Keratinocyte (primary cell): ENCODE data around the gene TYRO3. TPM values are rescaled to one million over a fixed set of nuclear protein-coding genes. Genes with fewer than 3 reads are reported as not detected.

Experiments
- DNase-seq: peaks from one replicate; pipeline ENCODE4 v3.0.0-alpha.2; 2011; ENCODE audit warnings: low read depth, missing footprints, low spot score
- FAIRE-seq: peaks from 2 replicates; lab custom pipeline; 2011; peaks lifted over from hg19 to GRCh38; lab: Jason Lieb, UNC
- H2AFZ ChIP-seq: 2 replicates; pipeline ENCODE4 v1.6.0; 2012; ENCODE audit warnings: low read length, control low read depth, inconsistent platforms; ENCODE audit not compliant: control insufficient read depth
- H3K27ac ChIP-seq: 2 replicates; pipeline ENCODE4 v1.5.1; 2011; ENCODE audit warnings: low read length; ENCODE audit not compliant: control insufficient read depth, insufficient read depth
- H3K27me3 ChIP-seq: 3 replicates; pipeline ENCODE4 v1.6.0; 2011; ENCODE audit warnings: low read length; ENCODE audit not compliant: control insufficient read depth, insufficient read depth; ENCODE audit errors: extremely low read depth
- H3K36me3 ChIP-seq, 2 experiments: 2 replicates in 1 of 2; 3 replicates in 1 of 2; pipeline ENCODE4 v1.5.1; 2011; ENCODE audit warnings: low read length in 2 of 2, mild to moderate bottlenecking in 1 of 2; ENCODE audit not compliant: control insufficient read depth in 2 of 2, insufficient read depth in 2 of 2; ENCODE audit errors: extremely low read depth in 1 of 2
- H3K4me1 ChIP-seq: 3 replicates; pipeline ENCODE4 v1.5.1; 2011; ENCODE audit warnings: low read length; ENCODE audit not compliant: control insufficient read depth, insufficient read depth; ENCODE audit errors: extremely low read depth
- H3K4me2 ChIP-seq: 3 replicates; pipeline ENCODE4 v1.6.0; 2011; ENCODE audit warnings: low read depth, low read length; ENCODE audit not compliant: control insufficient read depth, insufficient read depth; ENCODE audit errors: extremely low read depth
- H3K4me3 ChIP-seq, 3 experiments: fragments of 200-600 bp in 1 of 3; sonication (generic) in 1 of 3; 2 replicates in 2 of 3; 3 replicates in 1 of 3; pipeline ENCODE4 v1.5.1; 2011 to 2016; ENCODE audit warnings: low read length in 3 of 3, mild to moderate bottlenecking in 3 of 3, control low read depth in 2 of 3, inconsistent platforms in 1 of 3, low read depth in 1 of 3, mixed read lengths in 1 of 3, mixed run types in 1 of 3, moderate library complexity in 1 of 3; ENCODE audit not compliant: control insufficient read depth in 2 of 3, insufficient read depth in 2 of 3; ENCODE audit errors: extremely low read depth in 1 of 3
- H3K79me2 ChIP-seq: 2 replicates; pipeline ENCODE4 v1.6.0; 2012; ENCODE audit warnings: low read length; ENCODE audit not compliant: control insufficient read depth, insufficient read depth
- H3K9ac ChIP-seq: 3 replicates; pipeline ENCODE4 v1.6.0; 2011; ENCODE audit warnings: low read length; ENCODE audit not compliant: control insufficient read depth, insufficient read depth; ENCODE audit errors: extremely low read depth
- H3K9me1 ChIP-seq: 3 replicates; pipeline ENCODE4 v1.6.0; 2011; ENCODE audit warnings: low read length; ENCODE audit not compliant: control insufficient read depth, insufficient read depth; ENCODE audit errors: extremely low read depth
- H3K9me3 ChIP-seq: 2 replicates; pipeline ENCODE4 v1.5.1; 2012; ENCODE audit warnings: low read depth, low read length; ENCODE audit not compliant: control insufficient read depth
- H4K20me1 ChIP-seq: 3 replicates; pipeline ENCODE4 v1.6.0; 2011; ENCODE audit warnings: low read length; ENCODE audit not compliant: control insufficient read depth, insufficient read depth; ENCODE audit errors: extremely low read depth
- EZH2 ChIP-seq: IDR thresholded peaks from one replicate; pipeline ENCODE4 v1.6.1; 2012; ENCODE audit warnings: inconsistent platforms, mild to moderate bottlenecking, low read length, moderate library complexity
- dilution Hi-C: fragments of 300-500 bp; cut with MboI; formaldehyde crosslinking; loops from one replicate; pipeline ENCODE4 v1.7.0; 2020; ENCODE audit warnings: low sequenced_read_pairs; ENCODE audit not compliant: extremely low pct_ligation_motif_present
- polyA plus RNA-seq, 5 experiments: library from polyadenylated mRNA; depleted of rRNA in 3 of 5; stranded (reverse) in 3 of 5; stranded (forward) in 1 of 5; unstranded in 1 of 5; fragments of >200 nt; gene quantifications; 1 replicate in 1 of 5; 2 replicates in 3 of 5; 3 replicates in 1 of 5; pipeline versions ENCODE4 v1.2.1 to v1.2.3, GENCODE V29; 2011 to 2012; ENCODE audit warnings: missing spikeins in 2 of 5, low read depth in 1 of 5, low replicate concordance in 1 of 5
- TF ChIP-seq, protein P1 (sequence below), 3 experiments: IDR thresholded peaks in 1 of 3; conservative IDR thresholded peaks in 1 of 3; optimal IDR thresholded peaks in 1 of 3; 2 replicates in 2 of 3; 3 replicates in 1 of 3; pipeline versions ENCODE3 to v1.5.1; 2011; ENCODE audit warnings: low read length in 3 of 3, mild to moderate bottlenecking in 3 of 3, moderate library complexity in 2 of 3, control low read depth in 1 of 3, inconsistent platforms in 1 of 3; ENCODE audit not compliant: insufficient read depth in 2 of 3; ENCODE audit errors: extremely low read depth in 1 of 3

The TYRO3 gene
- polyA plus RNA-seq, 1 donor (not counting 4 experiments of a cell fraction or from before 2014, with no cell fraction given): 9.0 TPM

DNA sequence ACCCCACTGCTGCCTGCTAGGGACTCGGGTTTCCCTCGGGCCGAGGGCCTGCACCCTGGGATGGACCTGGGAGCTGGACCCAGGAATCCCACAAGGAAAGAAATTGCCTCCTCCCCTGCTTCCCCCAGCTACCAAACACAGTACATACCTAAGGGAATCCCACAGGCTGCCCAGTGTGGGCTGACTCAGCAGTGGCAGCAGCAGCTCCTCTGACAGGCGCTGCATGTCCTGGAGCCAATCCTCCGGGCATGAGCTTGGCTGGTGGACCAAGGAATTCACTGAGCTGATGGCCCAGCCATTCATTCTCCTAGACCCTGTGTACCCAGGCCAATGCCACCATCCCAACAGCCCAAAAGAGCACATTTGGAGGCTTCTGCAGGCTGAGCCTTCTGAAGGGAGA, 35.9 kb upstream of the TYRO3 start:
- Histone ChIP-seq H3K79me2 (no peaks in the 10 kb centered on the region), H3K4me3 (no peak overlapping the region), H3K9ac (no peak overlapping the region), H2AFZ (no peak overlapping the region), H3K4me2 (no peak overlapping the region), H3K9me1 (no peaks in the 10 kb centered on the region), H4K20me1 (no peaks in the 10 kb centered on the region), H3K9me3 (no peaks in the 10 kb centered on the region), H3K27me3 (no peaks in the 10 kb centered on the region), H3K27ac (no peak overlapping the region), H3K36me3 (peaks cover 29 to 35% of the 10 kb centered on the region in 2 experiments), H3K4me1 (no peaks in the 10 kb centered on the region)
- no peak for TF ChIP-seq EZH2
- TF ChIP-seq, protein P1, sequence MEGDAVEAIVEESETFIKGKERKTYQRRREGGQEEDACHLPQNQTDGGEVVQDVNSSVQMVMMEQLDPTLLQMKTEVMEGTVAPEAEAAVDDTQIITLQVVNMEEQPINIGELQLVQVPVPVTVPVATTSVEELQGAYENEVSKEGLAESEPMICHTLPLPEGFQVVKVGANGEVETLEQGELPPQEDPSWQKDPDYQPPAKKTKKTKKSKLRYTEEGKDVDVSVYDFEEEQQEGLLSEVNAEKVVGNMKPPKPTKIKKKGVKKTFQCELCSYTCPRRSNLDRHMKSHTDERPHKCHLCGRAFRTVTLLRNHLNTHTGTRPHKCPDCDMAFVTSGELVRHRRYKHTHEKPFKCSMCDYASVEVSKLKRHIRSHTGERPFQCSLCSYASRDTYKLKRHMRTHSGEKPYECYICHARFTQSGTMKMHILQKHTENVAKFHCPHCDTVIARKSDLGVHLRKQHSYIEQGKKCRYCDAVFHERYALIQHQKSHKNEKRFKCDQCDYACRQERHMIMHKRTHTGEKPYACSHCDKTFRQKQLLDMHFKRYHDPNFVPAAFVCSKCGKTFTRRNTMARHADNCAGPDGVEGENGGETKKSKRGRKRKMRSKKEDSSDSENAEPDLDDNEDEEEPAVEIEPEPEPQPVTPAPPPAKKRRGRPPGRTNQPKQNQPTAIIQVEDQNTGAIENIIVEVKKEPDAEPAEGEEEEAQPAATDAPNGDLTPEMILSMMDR (optimal IDR thresholded peaks at IDR 0.05 in 1 of 3, IDR thresholded peaks at IDR 0.05 in 1 of 3, conservative IDR thresholded peaks at IDR 0.05 in 1 of 3; ENCODE audit: extremely low read depth in 1 of 3, insufficient read depth in 2 of 3, low read length in 3 of 3): no peak
- DNase-seq: no peak
- dilution Hi-C loops: no loop called here
- no peak for FAIRE-seq

DNA sequence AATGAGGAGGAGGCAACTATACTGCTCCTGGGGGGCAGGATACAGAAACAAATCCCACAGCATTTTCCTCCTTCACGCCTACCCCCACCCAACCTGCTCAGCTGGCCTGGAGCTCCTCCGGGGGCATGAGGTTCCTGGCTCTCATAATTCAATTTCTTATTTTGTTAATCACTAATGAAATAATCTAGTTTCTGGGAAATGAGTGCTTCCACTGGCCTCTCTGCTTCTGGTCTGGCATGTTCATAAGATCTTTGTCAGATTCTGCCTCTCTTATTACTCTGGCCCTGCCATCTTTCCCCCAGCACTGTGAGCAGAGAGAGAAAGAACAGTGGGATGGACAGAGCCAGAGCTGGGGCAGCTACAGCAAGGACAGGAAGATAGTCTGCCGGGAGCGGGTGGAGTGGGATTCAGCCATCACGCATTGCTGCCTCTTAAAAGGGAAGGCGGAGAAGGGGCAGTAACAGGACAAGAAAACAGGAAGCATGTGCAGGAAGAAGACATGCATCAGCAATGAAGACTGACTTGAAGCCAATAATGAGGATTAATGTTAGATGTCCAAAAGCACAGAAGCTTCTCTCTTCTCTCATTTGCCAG, 28.6 kb upstream of the TYRO3 start:
- H2AFZ ChIP-seq: no peak overlapping the region
- no peak overlapping the region for H3K27ac ChIP-seq
- FAIRE-seq (no peak), DNase-seq (no peak)
- H3K79me2 ChIP-seq: no peaks in the 10 kb centered on the region
- H3K4me2 ChIP-seq: no peak overlapping the region
- no peaks in the 10 kb centered on the region for H3K9me1 ChIP-seq
- H3K4me3 ChIP-seq: no peak overlapping the region
- no peak overlapping the region for H3K9ac ChIP-seq
- H3K36me3 ChIP-seq: peaks cover 32 to 51% of the 10 kb centered on the region in 2 experiments
- no peaks in the 10 kb centered on the region for H3K4me1 ChIP-seq
- dilution Hi-C loops: no loop called here
- H3K9me3 ChIP-seq: no peaks in the 10 kb centered on the region
- no peaks in the 10 kb centered on the region for H3K27me3 ChIP-seq
- TF ChIP-seq, protein P1 (optimal IDR thresholded peaks at IDR 0.05 in 1 of 3, IDR thresholded peaks at IDR 0.05 in 1 of 3, conservative IDR thresholded peaks at IDR 0.05 in 1 of 3; ENCODE audit: extremely low read depth in 1 of 3, insufficient read depth in 2 of 3, low read length in 3 of 3): no peak
- no peak for TF ChIP-seq EZH2
- H4K20me1 ChIP-seq: no peaks in the 10 kb centered on the region
